G401 (cell line): ENCODE results near the gene CTSD. TPM values are rescaled to one million over a fixed set of nuclear protein-coding genes. Genes with fewer than 3 reads are reported as not detected.
"Not testable (repeated sequence)": the region's sequence is repeated elsewhere in the genome, so short reads cannot be mapped to it uniquely, and the experiment has no call there.

Source experiments
- DNase-seq: peaks from one replicate; pipeline ENCODE4 v3.0.0-alpha.2; 2015; ENCODE audit warnings: low spot score
- in situ Hi-C: cut with HindIII; loops from 2 replicates; pipeline ENCODE4 v1.10.0; 2016; ENCODE audit warnings: low sequenced_read_pairs, mixed read lengths
- total RNA-seq: library from RNA; depleted of rRNA; stranded (reverse); fragments of >200 nt; shearing (Covaris generic); gene quantifications from 2 replicates; pipeline ENCODE4 v1.2.3, GENCODE V29; 2014; rRNA removed

Gene CTSD
- total RNA-seq, result 192 and 219 TPM in 2 replicates

GRCh38 chr11:1763796-1764661, at the start of gene CTSD:
TSS of gene CTSD (minus strand) at chr11:1763927. CDS start at chr11:1763859, 68 bp downstream.
- DNase-seq, result peak; percentile 86
- in situ Hi-C loops, result no loop called here

- DNase-seq, in situ Hi-C loops: not testable (repeated sequence)
Measured at GRCh38 chr11:1813356-1813755, 49.6 kb upstream of the CTSD start.

GRCh38 chr11:1812801-1813200, 49.1 kb upstream of the CTSD start:
- no peak for DNase-seq
- in situ Hi-C loops, result no loop called here

- in situ Hi-C loops, result no loop called here
- no peak for DNase-seq
Measured at GRCh38 chr11:1812274-1812673, 48.5 kb upstream of the CTSD start.

- in situ Hi-C loops, result no loop called here
- DNase-seq, result no peak
Measured at GRCh38 chr11:1810761-1811160, 47.0 kb upstream of the CTSD start.

- in situ Hi-C loops, result no loop called here
- peak; percentile 12 for DNase-seq
Measured at GRCh38 chr11:1807264-1807995, 43.7 kb upstream of the CTSD start.

GRCh38 chr11:1805525-1805924, 41.8 kb upstream of the CTSD start:
- in situ Hi-C loops, result no loop called here
- no peak for DNase-seq

GRCh38 chr11:1803835-1804519, 40.2 kb upstream of the CTSD start:
- DNase-seq, in situ Hi-C loops: not testable (repeated sequence)

GRCh38 chr11:1803246-1803645, 39.5 kb upstream of the CTSD start:
- no peak for DNase-seq
- in situ Hi-C loops, result no loop called here

- no peak for DNase-seq
- in situ Hi-C loops, result no loop called here
Measured at GRCh38 chr11:1797391-1798125, 33.8 kb upstream of the CTSD start.

- no peak for DNase-seq
- in situ Hi-C loops, result no loop called here
Measured at GRCh38 chr11:1796413-1797011, 32.8 kb upstream of the CTSD start.

- in situ Hi-C loops, result no loop called here
- no peak for DNase-seq
Measured at GRCh38 chr11:1793081-1793480, 29.4 kb upstream of the CTSD start.

- no peak for DNase-seq
- in situ Hi-C loops, result no loop called here
Measured at GRCh38 chr11:1792461-1792860, 28.7 kb upstream of the CTSD start.

- in situ Hi-C loops, result no loop called here
- no peak for DNase-seq
Measured at GRCh38 chr11:1791912-1792311, 28.2 kb upstream of the CTSD start.

GRCh38 chr11:1786466-1786865, 22.7 kb upstream of the CTSD start:
- in situ Hi-C loops, result no loop called here

GRCh38 chr11:1785749-1786413, 22.2 kb upstream of the CTSD start:
- in situ Hi-C loops, result no loop called here
- DNase-seq, result no peak

More at GRCh38 chr11:1786466-1786865, 22.7 kb upstream of the CTSD start:
- DNase-seq, result no peak

GRCh38 chr11:1784761-1785650, 21.3 kb upstream of the CTSD start:
- in situ Hi-C loops, result no loop called here
- no peak for DNase-seq
